Keratinocyte (primary cell): ENCODE measurements around the gene CYP4F22. TPM values are rescaled to one million over a fixed set of nuclear protein-coding genes. Genes with fewer than 3 reads are reported as not detected.

ENCODE experiments used
- DNase-seq: peaks from one replicate; pipeline ENCODE4 v3.0.0-alpha.2; 2011; ENCODE audit warnings: low read depth, missing footprints, low spot score
- FAIRE-seq: peaks from 2 replicates; lab custom pipeline; 2011; peaks lifted over from hg19 to GRCh38; lab: Jason Lieb, UNC
- H2AFZ ChIP-seq: 2 replicates; pipeline ENCODE4 v1.6.0; 2012; ENCODE audit warnings: low read length, control low read depth, inconsistent platforms; ENCODE audit not compliant: control insufficient read depth
- H3K27ac ChIP-seq: 2 replicates; pipeline ENCODE4 v1.5.1; 2011; ENCODE audit warnings: low read length; ENCODE audit not compliant: control insufficient read depth, insufficient read depth
- H3K27me3 ChIP-seq: 3 replicates; pipeline ENCODE4 v1.6.0; 2011; ENCODE audit warnings: low read length; ENCODE audit not compliant: control insufficient read depth, insufficient read depth; ENCODE audit errors: extremely low read depth
- H3K36me3 ChIP-seq, 2 experiments: 2 replicates in 1 of 2; 3 replicates in 1 of 2; pipeline ENCODE4 v1.5.1; 2011; ENCODE audit warnings: low read length in 2 of 2, mild to moderate bottlenecking in 1 of 2; ENCODE audit not compliant: control insufficient read depth in 2 of 2, insufficient read depth in 2 of 2; ENCODE audit errors: extremely low read depth in 1 of 2
- H3K4me1 ChIP-seq: 3 replicates; pipeline ENCODE4 v1.5.1; 2011; ENCODE audit warnings: low read length; ENCODE audit not compliant: control insufficient read depth, insufficient read depth; ENCODE audit errors: extremely low read depth
- H3K4me2 ChIP-seq: 3 replicates; pipeline ENCODE4 v1.6.0; 2011; ENCODE audit warnings: low read depth, low read length; ENCODE audit not compliant: control insufficient read depth, insufficient read depth; ENCODE audit errors: extremely low read depth
- H3K4me3 ChIP-seq, 3 experiments: fragments of 200-600 bp in 1 of 3; sonication (generic) in 1 of 3; 2 replicates in 2 of 3; 3 replicates in 1 of 3; pipeline ENCODE4 v1.5.1; 2011 to 2016; ENCODE audit warnings: low read length in 3 of 3, mild to moderate bottlenecking in 3 of 3, control low read depth in 2 of 3, inconsistent platforms in 1 of 3, low read depth in 1 of 3, mixed read lengths in 1 of 3, mixed run types in 1 of 3, moderate library complexity in 1 of 3; ENCODE audit not compliant: control insufficient read depth in 2 of 3, insufficient read depth in 2 of 3; ENCODE audit errors: extremely low read depth in 1 of 3
- H3K79me2 ChIP-seq: 2 replicates; pipeline ENCODE4 v1.6.0; 2012; ENCODE audit warnings: low read length; ENCODE audit not compliant: control insufficient read depth, insufficient read depth
- H3K9ac ChIP-seq: 3 replicates; pipeline ENCODE4 v1.6.0; 2011; ENCODE audit warnings: low read length; ENCODE audit not compliant: control insufficient read depth, insufficient read depth; ENCODE audit errors: extremely low read depth
- H3K9me1 ChIP-seq: 3 replicates; pipeline ENCODE4 v1.6.0; 2011; ENCODE audit warnings: low read length; ENCODE audit not compliant: control insufficient read depth, insufficient read depth; ENCODE audit errors: extremely low read depth
- H3K9me3 ChIP-seq: 2 replicates; pipeline ENCODE4 v1.5.1; 2012; ENCODE audit warnings: low read depth, low read length; ENCODE audit not compliant: control insufficient read depth
- H4K20me1 ChIP-seq: 3 replicates; pipeline ENCODE4 v1.6.0; 2011; ENCODE audit warnings: low read length; ENCODE audit not compliant: control insufficient read depth, insufficient read depth; ENCODE audit errors: extremely low read depth
- CTCF ChIP-seq, 3 experiments: IDR thresholded peaks in 1 of 3; conservative IDR thresholded peaks in 1 of 3; optimal IDR thresholded peaks in 1 of 3; 2 replicates in 2 of 3; 3 replicates in 1 of 3; pipeline versions ENCODE3 to v1.5.1; 2011; ENCODE audit warnings: low read length in 3 of 3, mild to moderate bottlenecking in 3 of 3, moderate library complexity in 2 of 3, control low read depth in 1 of 3, inconsistent platforms in 1 of 3; ENCODE audit not compliant: insufficient read depth in 2 of 3; ENCODE audit errors: extremely low read depth in 1 of 3
- EZH2 ChIP-seq: IDR thresholded peaks from one replicate; pipeline ENCODE4 v1.6.1; 2012; ENCODE audit warnings: inconsistent platforms, mild to moderate bottlenecking, low read length, moderate library complexity
- dilution Hi-C: fragments of 300-500 bp; cut with MboI; formaldehyde crosslinking; loops from one replicate; pipeline ENCODE4 v1.7.0; 2020; ENCODE audit warnings: low sequenced_read_pairs; ENCODE audit not compliant: extremely low pct_ligation_motif_present
- polyA plus RNA-seq, 5 experiments: library from polyadenylated mRNA; depleted of rRNA in 3 of 5; stranded (reverse) in 3 of 5; stranded (forward) in 1 of 5; unstranded in 1 of 5; fragments of >200 nt; gene quantifications; 1 replicate in 1 of 5; 2 replicates in 3 of 5; 3 replicates in 1 of 5; pipeline versions ENCODE4 v1.2.1 to v1.2.3, GENCODE V29; 2011 to 2012; ENCODE audit warnings: missing spikeins in 2 of 5, low read depth in 1 of 5, low replicate concordance in 1 of 5

CYP4F22 gene
- polyA plus RNA-seq, 1 donor (not counting 4 experiments of a cell fraction or from before 2014, with no cell fraction given): 0.43 TPM

- no peaks in the 10 kb centered on the region for H3K36me3 ChIP-seq
- no peaks in the 10 kb centered on the region for H3K9me3 ChIP-seq
- no peak overlapping the region for H3K27ac ChIP-seq
- H3K9me1 ChIP-seq: no peaks in the 10 kb centered on the region
- no peak for TF ChIP-seq EZH2
- TF ChIP-seq CTCF (optimal IDR thresholded peaks at IDR 0.05 in 1 of 3, IDR thresholded peaks at IDR 0.05 in 1 of 3, conservative IDR thresholded peaks at IDR 0.05 in 1 of 3; ENCODE audit: extremely low read depth in 1 of 3, insufficient read depth in 2 of 3, low read length in 3 of 3): no peak
- H3K9ac ChIP-seq: no peak overlapping the region
- H3K4me1 ChIP-seq: no peaks in the 10 kb centered on the region
- no peak overlapping the region for H2AFZ ChIP-seq
- H4K20me1 ChIP-seq: no peaks in the 10 kb centered on the region
- H3K79me2 ChIP-seq: no peaks in the 10 kb centered on the region
- H3K27me3 ChIP-seq: peaks cover 6% of the 10 kb centered on the region
- FAIRE-seq (no peak), DNase-seq (no peak)
- no peak overlapping the region for H3K4me2 ChIP-seq
- H3K4me3 ChIP-seq: no peak overlapping the region
- dilution Hi-C loops: no loop called here
These were observed 6.1 kb upstream of the CYP4F22 start for GRCh38 chr19:15502264-15502663.

GRCh38 chr19:15506074-15506571 is 2.2 kb upstream of the CYP4F22 start:
- peaks cover 31% of the 10 kb centered on the region for H3K27me3 ChIP-seq
- no peaks in the 10 kb centered on the region for H3K36me3 ChIP-seq
- no peak for DNase-seq
- no peak overlapping the region for H3K9ac ChIP-seq
- no peaks in the 10 kb centered on the region for H3K79me2 ChIP-seq
- no peak for FAIRE-seq
- no peaks in the 10 kb centered on the region for H3K9me1 ChIP-seq
- no peak overlapping the region for H3K4me2 ChIP-seq
- H2AFZ ChIP-seq: no peak overlapping the region
- H4K20me1 ChIP-seq: no peaks in the 10 kb centered on the region
- H3K4me3 ChIP-seq: no peak overlapping the region
- no peak for TF ChIP-seq CTCF (optimal IDR thresholded peaks at IDR 0.05 in 1 of 3, IDR thresholded peaks at IDR 0.05 in 1 of 3, conservative IDR thresholded peaks at IDR 0.05 in 1 of 3; ENCODE audit: extremely low read depth in 1 of 3, insufficient read depth in 2 of 3, low read length in 3 of 3)
- no peak for TF ChIP-seq EZH2
- no peaks in the 10 kb centered on the region for H3K9me3 ChIP-seq
- no peak overlapping the region for H3K27ac ChIP-seq
- H3K4me1 ChIP-seq: no peaks in the 10 kb centered on the region
- dilution Hi-C loops: no loop called here
